SK-N-SH (cell line): ENCODE results near the gene MBNL2. TPM values are rescaled to one million over a fixed set of nuclear protein-coding genes. Genes with fewer than 3 reads are reported as not detected.

Source experiments
- CTCF ChIA-PET: fragments of 300-600, 350-600 bp; formaldehyde crosslinking; extraction: SDS; loops from one replicate; lab custom pipeline; 2021; lab: Yijun Ruan, JAX
- POLR2A ChIA-PET: fragments of 350-600 bp; sonication (Branson Sonifier 250); formaldehyde crosslinking; extraction: SDS; loops from one replicate; lab custom pipeline; 2020; ENCODE audit warnings: antibody characterized with exemption, inconsistent platforms; lab: Yijun Ruan, JAX
- DNase-seq: peaks from one replicate; pipeline ENCODE4 v3.0.0; 2012
- H2AFZ ChIP-seq: fragments of 200-600 bp; sonication (generic); 2 replicates; pipeline ENCODE4 v1.8.1; 2016; ENCODE audit warnings: antibody characterized with exemption, mild to moderate bottlenecking, low read depth
- H3F3A ChIP-seq: fragments of 200-600 bp; sonication (generic); replicated peaks from 2 replicates; pipeline ENCODE3; 2016; ENCODE audit warnings: antibody characterized with exemption, mild to moderate bottlenecking; ENCODE audit not compliant: insufficient read depth
- H3K27ac ChIP-seq, 2 experiments: fragments of 200-500 bp in 1 of 2; fragments of 200-600 bp in 1 of 2; sonication (Bioruptor generic) in 1 of 2; sonication (generic), shearing (Covaris generic) in 1 of 2; 2 replicates each; pipeline versions ENCODE4 v1.5.1 to v1.6.1; 2014 to 2016; ENCODE audit warnings: low read depth in 2 of 2, inconsistent platforms in 1 of 2, low read length in 1 of 2, mild to moderate bottlenecking in 1 of 2, mixed read lengths in 1 of 2
- H3K27me3 ChIP-seq: fragments of 200-600 bp; sonication (generic), shearing (Covaris generic); 2 replicates; pipeline ENCODE4 v1.6.1; 2016; ENCODE audit warnings: mixed run types; ENCODE audit not compliant: insufficient read depth
- H3K36me3 ChIP-seq, 2 experiments: fragments of 200-500 bp in 1 of 2; fragments of 200-600 bp in 1 of 2; sonication (Bioruptor generic) in 1 of 2; sonication (generic) in 1 of 2; replicated peaks in 1 of 2; 2 replicates each; pipeline versions ENCODE3 to v1.5.1; 2014 to 2016; ENCODE audit warnings: low read length in 1 of 2, mild to moderate bottlenecking in 1 of 2; ENCODE audit not compliant: insufficient read depth in 2 of 2, control insufficient read depth in 1 of 2
- H3K4me1 ChIP-seq, 2 experiments: fragments of 200-500 bp in 1 of 2; fragments of 200-600 bp in 1 of 2; sonication (Bioruptor generic) in 1 of 2; sonication (generic), shearing (Covaris generic) in 1 of 2; 2 replicates each; pipeline versions ENCODE4 v1.5.1 to v1.6.1; 2014 to 2016; ENCODE audit warnings: low read depth in 1 of 2, low read length in 1 of 2, mixed run types in 1 of 2; ENCODE audit not compliant: insufficient read depth in 2 of 2, control insufficient read depth in 1 of 2
- H3K4me2 ChIP-seq: fragments of 200-600 bp; sonication (generic), shearing (Covaris generic); 2 replicates; pipeline ENCODE4 v1.6.1; 2017; ENCODE audit warnings: mixed run types
- H3K4me3 ChIP-seq, 2 experiments: fragments of 200-500 bp in 1 of 2; fragments of 200-600 bp in 1 of 2; sonication (Bioruptor generic) in 1 of 2; sonication (generic), shearing (Covaris generic) in 1 of 2; 2 replicates each; pipeline versions ENCODE4 v1.5.1 to v1.8.1; 2014 to 2016; ENCODE audit warnings: low read depth in 2 of 2, inconsistent platforms in 1 of 2, low read length in 1 of 2, mild to moderate bottlenecking in 1 of 2, mixed read lengths in 1 of 2, moderate library complexity in 1 of 2
- H3K79me2 ChIP-seq: fragments of 200-600 bp; sonication (generic); 2 replicates; pipeline ENCODE4 v1.8.1; 2017; ENCODE audit warnings: mild to moderate bottlenecking; ENCODE audit not compliant: insufficient read depth
- H3K9ac ChIP-seq: fragments of 200-600 bp; sonication (generic); 2 replicates; pipeline ENCODE4 v1.6.1; 2017; ENCODE audit warnings: mixed run types
- H3K9me2 ChIP-seq: fragments of 200-600 bp; sonication (generic); 2 replicates; pipeline ENCODE4 v1.6.1; 2017; ENCODE audit warnings: mixed run types
- H3K9me3 ChIP-seq: fragments of 200-600 bp; sonication (generic); 2 replicates; pipeline ENCODE4 v1.6.1; 2017; ENCODE audit warnings: mixed run types, mild to moderate bottlenecking, moderate library complexity
- H4K20me1 ChIP-seq: fragments of 200-600 bp; sonication (generic); 2 replicates; pipeline ENCODE4 v1.6.1; 2017; ENCODE audit warnings: mild to moderate bottlenecking, mixed run types; ENCODE audit not compliant: insufficient read depth
- ELF1 ChIP-seq: IDR thresholded peaks from 2 replicates; pipeline ENCODE4 v1.4.0; 2012
- EP300 ChIP-seq, 2 experiments: IDR thresholded peaks; 2 replicates each; pipeline versions ENCODE4 v1.4.0 to v1.6.1; 2012; ENCODE audit warnings: borderline replicate concordance in 1 of 2, low read depth in 1 of 2, low read length in 1 of 2
- EZH2phosphoT487 ChIP-seq: fragments of 200-600 bp; sonication (generic); IDR thresholded peaks from 2 replicates; pipeline ENCODE4 v1.6.1; 2017; ENCODE audit warnings: low read depth, mixed run types, mild to moderate bottlenecking, antibody characterized with exemption, moderate library complexity, borderline replicate concordance
- FOSL2 ChIP-seq: IDR thresholded peaks from 2 replicates; pipeline ENCODE4 v1.4.0; 2012; ENCODE audit warnings: low read depth, mild to moderate bottlenecking, moderate library complexity, borderline replicate concordance
- IRF3 ChIP-seq: fragments of 150-350 bp; IDR thresholded peaks from 2 replicates; pipeline ENCODE4 v1.6.1; 2016; ENCODE audit warnings: mild to moderate bottlenecking, low read depth, low read length
- JUND ChIP-seq: IDR thresholded peaks from 2 replicates; pipeline ENCODE4 v1.4.0; 2012
- NRF1 ChIP-seq: IDR thresholded peaks from 2 replicates; pipeline ENCODE4 v1.6.1; 2012; ENCODE audit warnings: low read depth, mild to moderate bottlenecking, low read length
- RAD21 ChIP-seq: IDR thresholded peaks from 2 replicates; pipeline ENCODE4 v1.6.1; 2012; ENCODE audit warnings: mild to moderate bottlenecking, low read length
- RXRA ChIP-seq: IDR thresholded peaks from 2 replicates; pipeline ENCODE4 v1.4.0; 2012; ENCODE audit warnings: low read depth, mild to moderate bottlenecking, borderline replicate concordance
- USF2 ChIP-seq: fragments of 150-350 bp; IDR thresholded peaks from 2 replicates; pipeline ENCODE4 v1.6.1; 2017; ENCODE audit warnings: antibody characterized with exemption, low read length, low read depth, borderline replicate concordance
- ZBTB33 ChIP-seq: IDR thresholded peaks from 2 replicates; pipeline ENCODE4 v1.4.0; 2012; ENCODE audit warnings: low read depth, borderline replicate concordance
- WGBS: methylation state at CpG from one replicate; pipeline ENCODE4 v1.1.6; 2017; ENCODE audit warnings: low lambda C conversion rate; 5-methylcytosine and 5-hydroxymethylcytosine counted together
- polyA plus RNA-seq, 3 experiments: library from polyadenylated mRNA; depleted of rRNA; stranded (reverse); fragments of >200 nt; gene quantifications; 2 replicates each; pipeline ENCODE4 v1.2.3, GENCODE V29; 2012

The MBNL2 gene
- polyA plus RNA-seq, 1 of the 3 experiments (the other 2 are of a cell fraction) = 24.5 TPM

- Histone ChIP-seq H3K79me2 (peaks cover 95% of the 10 kb centered on the region), H2AFZ (no peak overlapping the region), H3K9ac (no peak overlapping the region), H3K4me1 (peaks cover 21 to 25% of the 10 kb centered on the region in 2 experiments), H3K9me3 (no peaks in the 10 kb centered on the region), H3F3A (peaks cover 50% of the 10 kb centered on the region), H3K9me2 (no peaks in the 10 kb centered on the region), H3K4me2 (no peak overlapping the region), H3K4me3 (no peak overlapping the region), H3K27ac (peak overlapping the region in 1 of 2 experiments; percentile 70; a peak in 2 of 4 replicates), H4K20me1 (peaks cover 4% of the 10 kb centered on the region), H3K27me3 (no peaks in the 10 kb centered on the region), H3K36me3 (peaks cover 7 to 27% of the 10 kb centered on the region in 2 experiments)
- 90% methylated on average over 4 of the region's 4 CpGs for WGBS
- CTCF ChIA-PET = interaction anchor here (2.9 to 4.1 kb wide), 2 partner anchors 15 to 220 kb away, joined by 11 to 12 read pairs; no protein-coding TSS in a partner anchor
- TF ChIP-seq ZBTB33 (no peak), RAD21 (no peak)
- POLR2A ChIA-PET = no interaction called here
- no peak for DNase-seq
These were observed 107.2 kb downstream of the MBNL2 start for GRCh38 chr13:97329331-97329730.

- Histone ChIP-seq H3K9ac (no peak overlapping the region), H3K9me2 (no peaks in the 10 kb centered on the region), H3K4me2 (no peak overlapping the region), H3F3A (peaks cover 43% of the 10 kb centered on the region), H3K4me3 (no peak overlapping the region)
- POLR2A ChIA-PET = no interaction called here
- DNase-seq = no peak
- TF ChIP-seq EP300 (IDR thresholded peaks at IDR 0.05; ENCODE audit: borderline replicate concordance in 1 of 2, low read depth in 1 of 2, low read length in 1 of 2) (no peak), RXRA (no peak), ZBTB33 (no peak), NRF1 (no peak), JUND (no peak), ELF1 (no peak), USF2 (no peak), IRF3 (no peak), FOSL2 (no peak), EZH2phosphoT487 (no peak)
- TF ChIP-seq, all 33 proteins: peak for 0
- Histone ChIP-seq H3K9me3 (no peaks in the 10 kb centered on the region), H3K79me2 (peaks cover 95% of the 10 kb centered on the region), H3K4me1 (peaks cover 21 to 34% of the 10 kb centered on the region in 2 experiments), H3K36me3 (peaks cover 13 to 28% of the 10 kb centered on the region in 2 experiments), H2AFZ (no peak overlapping the region), H3K27me3 (no peaks in the 10 kb centered on the region), H4K20me1 (peaks cover 4% of the 10 kb centered on the region), H3K27ac (peak overlapping the region in 1 of 2 experiments; percentile 2; a peak in 1 of 4 replicates)
- CTCF ChIA-PET = interaction anchor here (1.2 to 1.7 kb wide), 3 partner anchors 22 to 221 kb away, joined by 3 to 9 read pairs (median 3); no protein-coding TSS in a partner anchor
- 98% methylated on average over 2 of the region's 2 CpGs for WGBS
These were observed 108.3 kb downstream of the MBNL2 start for GRCh38 chr13:97330448-97330847.
